Small intestine (tissue), 7 donors: Measurements from ENCODE around the gene CREBZF. TPM values are rescaled to one million over a fixed set of nuclear protein-coding genes. Genes with fewer than 3 reads are reported as not detected.
"Not testable (repeated sequence)": the region's sequence is repeated elsewhere in the genome, so short reads cannot be mapped to it uniquely, and the experiment has no call there.

Experiments used
- DNase-seq, 2 donors: peaks; one replicate each; pipeline versions ENCODE4 v3.0.0 to v3.0.0-alpha.2; 2013
- FAIRE-seq: peaks from 2 replicates; lab custom pipeline; 2012; peaks lifted over from hg19 to GRCh38; lab: Jason Lieb, UNC
- H3K27ac ChIP-seq, 3 donors: one replicate each; pipeline ENCODE4 v1.5.1; 2013; ENCODE audit warnings: low read length in 2 of 3, mild to moderate bottlenecking in 2 of 3, control low read depth in 1 of 3, inconsistent platforms in 1 of 3, low read depth in 1 of 3, moderate library complexity in 1 of 3
- H3K27me3 ChIP-seq, 3 donors: one replicate each; pipeline ENCODE4 v1.6.1; 2013; ENCODE audit warnings: low read length in 3 of 3, inconsistent platforms in 1 of 3; ENCODE audit not compliant: control insufficient read depth in 3 of 3, insufficient read depth in 3 of 3
- H3K36me3 ChIP-seq, 3 donors: one replicate each; pipeline ENCODE4 v1.6.1; 2013; ENCODE audit warnings: low read length in 3 of 3, inconsistent platforms in 1 of 3, low read depth in 1 of 3, mild to moderate bottlenecking in 1 of 3, moderate library complexity in 1 of 3; ENCODE audit not compliant: control insufficient read depth in 3 of 3, insufficient read depth in 2 of 3
- H3K4me1 ChIP-seq, 3 donors: one replicate each; pipeline ENCODE4 v1.6.1; 2013; ENCODE audit warnings: low read length in 2 of 3, inconsistent platforms in 1 of 3, low read depth in 1 of 3, mild to moderate bottlenecking in 1 of 3, moderate library complexity in 1 of 3; ENCODE audit not compliant: control insufficient read depth in 3 of 3, insufficient read depth in 2 of 3
- H3K4me3 ChIP-seq, 3 donors: one replicate each; pipeline ENCODE4 v1.5.1; 2013; ENCODE audit warnings: low read length in 3 of 3, control low read depth in 1 of 3, inconsistent platforms in 1 of 3, low read depth in 1 of 3, mild to moderate bottlenecking in 1 of 3, moderate library complexity in 1 of 3
- H3K9me3 ChIP-seq, 2 donors: one replicate each; pipeline ENCODE4 v1.6.1; 2013; ENCODE audit warnings: low read depth in 1 of 2, low read length in 1 of 2; ENCODE audit not compliant: control insufficient read depth in 2 of 2, insufficient read depth in 1 of 2
- WGBS, 3 donors: extraction: QIAGEN DNeasy Blood & Tissue Kit; methylation state at CpG; one replicate each; pipeline ENCODE4 v1.1.7; 2013; 5-methylcytosine and 5-hydroxymethylcytosine counted together
- polyA plus RNA-seq, 4 donors: library from polyadenylated mRNA; stranded (reverse) in 3 of 4; unstranded in 1 of 4; fragments of 200-250 nt in 3 of 4; fragments of 120-200 nt in 1 of 4; gene quantifications; one replicate each; pipeline versions ENCODE4 v1.2.1 to v1.2.3, GENCODE V29; 2013
- donor health status: healthy with polysubstance abuse.
- donor health status: control.
- donor health status: control.
- donor health status: Bipolar disorder and iron deficiency.
- donor health status: healthy.

CREBZF gene
- polyA plus RNA-seq, 4 donors = 13.0 to 78.6 (median 17.7) TPM

- Histone ChIP-seq H3K4me3 (peak overlapping the region; percentile 33 to 81 (median 50)), H3K36me3 (no peaks in the 10 kb centered on the region), H3K27ac (no peak overlapping the region), H3K4me1 (peaks cover 0 to 4% (median 0%) of the 10 kb centered on the region in 3 donors), H3K27me3 (no peaks in the 10 kb centered on the region), H3K9me3 (no peaks in the 10 kb centered on the region)
- 19 to 35% (median 24%) methylated on average over 43 of the region's 43 CpGs for WGBS, 3 donors
- FAIRE-seq (no peak), DNase-seq (peak in 1 of 2 donors; percentile 69)
These were observed 17.7 kb upstream of the CREBZF start for GRCh38 chr11:85682330-85683305.

GRCh38 chr11:85680897-85681296 is 16.0 kb upstream of the CREBZF start:
- FAIRE-seq = no peak
- H3K27ac ChIP-seq = no peak overlapping the region
- H3K27me3 ChIP-seq = no peaks in the 10 kb centered on the region
- peaks cover 0 to 4% (median 0%) of the 10 kb centered on the region in 3 donors for H3K4me1 ChIP-seq
- no peaks in the 10 kb centered on the region for H3K36me3 ChIP-seq
- H3K9me3 ChIP-seq = no peaks in the 10 kb centered on the region
- DNase-seq = no peak
- 68 to 86% (median 75%) methylated on average over 1 of the region's 1 CpG for WGBS, 3 donors
- no peak overlapping the region for H3K4me3 ChIP-seq

GRCh38 chr11:85679576-85679975 is 14.6 kb upstream of the CREBZF start:
- 79 to 93% (median 79%) methylated on average over 4 of the region's 4 CpGs for WGBS, 3 donors
- DNase-seq (no peak), FAIRE-seq (no peak)
- Histone ChIP-seq H3K4me3 (no peak overlapping the region), H3K27me3 (no peaks in the 10 kb centered on the region), H3K36me3 (no peaks in the 10 kb centered on the region), H3K9me3 (no peaks in the 10 kb centered on the region), H3K4me1 (peaks cover 0 to 4% (median 0%) of the 10 kb centered on the region in 3 donors), H3K27ac (no peak overlapping the region)

GRCh38 chr11:85673393-85673792 is 8.5 kb upstream of the CREBZF start:
- Histone ChIP-seq H3K4me1 (peaks cover 0 to 4% (median 0%) of the 10 kb centered on the region in 3 donors), H3K27ac (no peak overlapping the region), H3K9me3 (peaks cover 0 to 8% of the 10 kb centered on the region in 2 donors), H3K36me3 (no peaks in the 10 kb centered on the region), H3K27me3 (no peaks in the 10 kb centered on the region), H3K4me3 (no peak overlapping the region)
- FAIRE-seq = no peak
- no peak for DNase-seq
- WGBS, 3 donors = 84 to 95% (median 90%) methylated on average over 3 of the region's 3 CpGs

GRCh38 chr11:85672105-85672902 is 7.4 kb upstream of the CREBZF start:
- Histone ChIP-seq H3K27me3 (no peaks in the 10 kb centered on the region), H3K27ac (no peak overlapping the region), H3K4me1 (peaks cover 0 to 4% (median 0%) of the 10 kb centered on the region in 3 donors), H3K36me3 (no peaks in the 10 kb centered on the region), H3K4me3 (no peak overlapping the region), H3K9me3 (peaks cover 0 to 8% of the 10 kb centered on the region in 2 donors)
- WGBS, 3 donors = 89 to 96% (median 93%) methylated on average over 8 of the region's 8 CpGs
- DNase-seq (no peak), FAIRE-seq (no peak)

- H3K4me3 ChIP-seq, H3K27me3 ChIP-seq, H3K27ac ChIP-seq, FAIRE-seq, H3K9me3 ChIP-seq, H3K36me3 ChIP-seq, H3K4me1 ChIP-seq: not testable (repeated sequence)
- DNase-seq = peak in 1 of 2 donors; percentile 79
These were observed 6.2 kb upstream of the CREBZF start for GRCh38 chr11:85670949-85671663.

- H3K4me3 ChIP-seq = no peak overlapping the region
- H3K27ac ChIP-seq = no peak overlapping the region
- H3K4me1 ChIP-seq = peaks cover 0 to 8% (median 0%) of the 10 kb centered on the region in 3 donors
- FAIRE-seq = no peak
- peaks cover 0 to 8% of the 10 kb centered on the region in 2 donors for H3K9me3 ChIP-seq
- no peaks in the 10 kb centered on the region for H3K36me3 ChIP-seq
- no peak for DNase-seq
- WGBS, 3 donors = 91 to 95% (median 93%) methylated on average over 1 of the region's 1 CpG
- no peaks in the 10 kb centered on the region for H3K27me3 ChIP-seq
These were observed 3.2 kb upstream of the CREBZF start for GRCh38 chr11:85668157-85668556.

GRCh38 chr11:85666687-85667086 is 1.8 kb upstream of the CREBZF start:
- 86 to 90% (median 86%) methylated on average over 3 of the region's 3 CpGs for WGBS, 3 donors
- Histone ChIP-seq H3K36me3 (no peaks in the 10 kb centered on the region), H3K4me3 (no peak overlapping the region), H3K27ac (no peak overlapping the region), H3K4me1 (peaks cover 0 to 8% (median 2%) of the 10 kb centered on the region in 3 donors), H3K27me3 (no peaks in the 10 kb centered on the region), H3K9me3 (peaks cover 0 to 4% of the 10 kb centered on the region in 2 donors)
- DNase-seq (no peak), FAIRE-seq (no peak)
